SK-N-SH (cell line): Measurements from ENCODE around the gene AOAH. TPM values are rescaled to one million over a fixed set of nuclear protein-coding genes. Genes with fewer than 3 reads are reported as not detected.

Experiments used
- CTCF ChIA-PET: fragments of 300-600, 350-600 bp; formaldehyde crosslinking; extraction: SDS; loops from one replicate; lab custom pipeline; 2021; lab: Yijun Ruan, JAX
- POLR2A ChIA-PET: fragments of 350-600 bp; sonication (Branson Sonifier 250); formaldehyde crosslinking; extraction: SDS; loops from one replicate; lab custom pipeline; 2020; ENCODE audit warnings: antibody characterized with exemption, inconsistent platforms; lab: Yijun Ruan, JAX
- DNase-seq: peaks from one replicate; pipeline ENCODE4 v3.0.0; 2012
- H2AFZ ChIP-seq: fragments of 200-600 bp; sonication (generic); 2 replicates; pipeline ENCODE4 v1.8.1; 2016; ENCODE audit warnings: antibody characterized with exemption, mild to moderate bottlenecking, low read depth
- H3F3A ChIP-seq: fragments of 200-600 bp; sonication (generic); replicated peaks from 2 replicates; pipeline ENCODE3; 2016; ENCODE audit warnings: antibody characterized with exemption, mild to moderate bottlenecking; ENCODE audit not compliant: insufficient read depth
- H3K27ac ChIP-seq, 2 experiments: fragments of 200-500 bp in 1 of 2; fragments of 200-600 bp in 1 of 2; sonication (Bioruptor generic) in 1 of 2; sonication (generic), shearing (Covaris generic) in 1 of 2; 2 replicates each; pipeline versions ENCODE4 v1.5.1 to v1.6.1; 2014 to 2016; ENCODE audit warnings: low read depth in 2 of 2, inconsistent platforms in 1 of 2, low read length in 1 of 2, mild to moderate bottlenecking in 1 of 2, mixed read lengths in 1 of 2
- H3K27me3 ChIP-seq: fragments of 200-600 bp; sonication (generic), shearing (Covaris generic); 2 replicates; pipeline ENCODE4 v1.6.1; 2016; ENCODE audit warnings: mixed run types; ENCODE audit not compliant: insufficient read depth
- H3K36me3 ChIP-seq, 2 experiments: fragments of 200-500 bp in 1 of 2; fragments of 200-600 bp in 1 of 2; sonication (Bioruptor generic) in 1 of 2; sonication (generic) in 1 of 2; replicated peaks in 1 of 2; 2 replicates each; pipeline versions ENCODE3 to v1.5.1; 2014 to 2016; ENCODE audit warnings: low read length in 1 of 2, mild to moderate bottlenecking in 1 of 2; ENCODE audit not compliant: insufficient read depth in 2 of 2, control insufficient read depth in 1 of 2
- H3K4me1 ChIP-seq, 2 experiments: fragments of 200-500 bp in 1 of 2; fragments of 200-600 bp in 1 of 2; sonication (Bioruptor generic) in 1 of 2; sonication (generic), shearing (Covaris generic) in 1 of 2; 2 replicates each; pipeline versions ENCODE4 v1.5.1 to v1.6.1; 2014 to 2016; ENCODE audit warnings: low read depth in 1 of 2, low read length in 1 of 2, mixed run types in 1 of 2; ENCODE audit not compliant: insufficient read depth in 2 of 2, control insufficient read depth in 1 of 2
- H3K4me2 ChIP-seq: fragments of 200-600 bp; sonication (generic), shearing (Covaris generic); 2 replicates; pipeline ENCODE4 v1.6.1; 2017; ENCODE audit warnings: mixed run types
- H3K4me3 ChIP-seq, 2 experiments: fragments of 200-500 bp in 1 of 2; fragments of 200-600 bp in 1 of 2; sonication (Bioruptor generic) in 1 of 2; sonication (generic), shearing (Covaris generic) in 1 of 2; 2 replicates each; pipeline versions ENCODE4 v1.5.1 to v1.8.1; 2014 to 2016; ENCODE audit warnings: low read depth in 2 of 2, inconsistent platforms in 1 of 2, low read length in 1 of 2, mild to moderate bottlenecking in 1 of 2, mixed read lengths in 1 of 2, moderate library complexity in 1 of 2
- H3K79me2 ChIP-seq: fragments of 200-600 bp; sonication (generic); 2 replicates; pipeline ENCODE4 v1.8.1; 2017; ENCODE audit warnings: mild to moderate bottlenecking; ENCODE audit not compliant: insufficient read depth
- H3K9ac ChIP-seq: fragments of 200-600 bp; sonication (generic); 2 replicates; pipeline ENCODE4 v1.6.1; 2017; ENCODE audit warnings: mixed run types
- H3K9me2 ChIP-seq: fragments of 200-600 bp; sonication (generic); 2 replicates; pipeline ENCODE4 v1.6.1; 2017; ENCODE audit warnings: mixed run types
- H3K9me3 ChIP-seq: fragments of 200-600 bp; sonication (generic); 2 replicates; pipeline ENCODE4 v1.6.1; 2017; ENCODE audit warnings: mixed run types, mild to moderate bottlenecking, moderate library complexity
- H4K20me1 ChIP-seq: fragments of 200-600 bp; sonication (generic); 2 replicates; pipeline ENCODE4 v1.6.1; 2017; ENCODE audit warnings: mild to moderate bottlenecking, mixed run types; ENCODE audit not compliant: insufficient read depth
- CHD2 ChIP-seq: fragments of 150-350 bp; IDR thresholded peaks from 2 replicates; pipeline ENCODE4 v1.6.1; 2018; ENCODE audit warnings: low read length; ENCODE audit not compliant: partially characterized antibody
- CTCF ChIP-seq: fragments of 200-600 bp; sonication (generic); IDR thresholded peaks from 2 replicates; pipeline ENCODE4 v1.6.1; 2017; ENCODE audit warnings: antibody characterized with exemption, mild to moderate bottlenecking, moderate library complexity
- ELF1 ChIP-seq: IDR thresholded peaks from 2 replicates; pipeline ENCODE4 v1.4.0; 2012
- EP300 ChIP-seq, 2 experiments: IDR thresholded peaks; 2 replicates each; pipeline versions ENCODE4 v1.4.0 to v1.6.1; 2012; ENCODE audit warnings: borderline replicate concordance in 1 of 2, low read depth in 1 of 2, low read length in 1 of 2
- EZH2phosphoT487 ChIP-seq: fragments of 200-600 bp; sonication (generic); IDR thresholded peaks from 2 replicates; pipeline ENCODE4 v1.6.1; 2017; ENCODE audit warnings: low read depth, mixed run types, mild to moderate bottlenecking, antibody characterized with exemption, moderate library complexity, borderline replicate concordance
- FOSL2 ChIP-seq: IDR thresholded peaks from 2 replicates; pipeline ENCODE4 v1.4.0; 2012; ENCODE audit warnings: low read depth, mild to moderate bottlenecking, moderate library complexity, borderline replicate concordance
- FOXM1 ChIP-seq: IDR thresholded peaks from 2 replicates; pipeline ENCODE4 v1.4.0; 2012; ENCODE audit warnings: low read depth, mild to moderate bottlenecking
- GABPA ChIP-seq: IDR thresholded peaks from 2 replicates; pipeline ENCODE4 v1.4.0; 2012; ENCODE audit warnings: low read depth, mild to moderate bottlenecking
- MXI1 ChIP-seq: IDR thresholded peaks from 2 replicates; pipeline ENCODE4 v1.6.1; 2012; ENCODE audit warnings: mild to moderate bottlenecking, low read depth, low read length, improper control_type of control experiment
- NFIC ChIP-seq: IDR thresholded peaks from 2 replicates; pipeline ENCODE4 v1.4.0; 2012; ENCODE audit warnings: borderline replicate concordance
- NRF1 ChIP-seq: IDR thresholded peaks from 2 replicates; pipeline ENCODE4 v1.6.1; 2012; ENCODE audit warnings: low read depth, mild to moderate bottlenecking, low read length
- PBX3 ChIP-seq: IDR thresholded peaks from 2 replicates; pipeline ENCODE4; 2012
- POLR2AphosphoS5 ChIP-seq: IDR thresholded peaks from 2 replicates; pipeline ENCODE4 v1.6.1; 2012; ENCODE audit warnings: low read depth, low read length
- USF1 ChIP-seq: IDR thresholded peaks from 2 replicates; pipeline ENCODE4 v1.4.0; 2012; ENCODE audit warnings: low read depth, borderline replicate concordance
- USF2 ChIP-seq: fragments of 150-350 bp; IDR thresholded peaks from 2 replicates; pipeline ENCODE4 v1.6.1; 2017; ENCODE audit warnings: antibody characterized with exemption, low read length, low read depth, borderline replicate concordance
- WGBS: methylation state at CpG from one replicate; pipeline ENCODE4 v1.1.6; 2017; ENCODE audit warnings: low lambda C conversion rate; 5-methylcytosine and 5-hydroxymethylcytosine counted together
- polyA plus RNA-seq, 3 experiments: library from polyadenylated mRNA; depleted of rRNA; stranded (reverse); fragments of >200 nt; gene quantifications; 2 replicates each; pipeline ENCODE4 v1.2.3, GENCODE V29; 2012

AOAH gene
- polyA plus RNA-seq, 1 of the 3 experiments (the other 2 are of a cell fraction), result not detected

GRCh38 chr7:36741866-36742265 is 17.6 kb upstream of the AOAH start:
- no peaks in the 10 kb centered on the region for H3K36me3 ChIP-seq
- no peak overlapping the region for H3K4me2 ChIP-seq
- WGBS, result 57% methylated on average over 3 of the region's 3 CpGs
- H3K27ac ChIP-seq, result no peak overlapping the region
- H3K9me3 ChIP-seq, result no peaks in the 10 kb centered on the region
- H3K4me3 ChIP-seq, result no peak overlapping the region
- no peak for DNase-seq
- no peaks in the 10 kb centered on the region for H4K20me1 ChIP-seq
- H3K4me1 ChIP-seq, result no peaks in the 10 kb centered on the region; a peak in 1 of 4 replicates
- no peaks in the 10 kb centered on the region for H3K27me3 ChIP-seq
- TF ChIP-seq FOXM1, result no peak
- ChIA-PET CTCF (no interaction called here), POLR2A (no interaction called here)
- H3F3A ChIP-seq, result no peaks in the 10 kb centered on the region
- H3K9me2 ChIP-seq, result no peaks in the 10 kb centered on the region
- H3K79me2 ChIP-seq, result no peaks in the 10 kb centered on the region
- H2AFZ ChIP-seq, result no peak overlapping the region
- no peak overlapping the region for H3K9ac ChIP-seq

GRCh38 chr7:36739351-36739750 is 15.1 kb upstream of the AOAH start:
- H4K20me1 ChIP-seq, result no peaks in the 10 kb centered on the region
- no peaks in the 10 kb centered on the region for H3K79me2 ChIP-seq
- 29% methylated on average over 3 of the region's 3 CpGs for WGBS
- H3F3A ChIP-seq, result no peaks in the 10 kb centered on the region
- TF ChIP-seq CTCF (no peak), USF1 (no peak), CHD2 (no peak), POLR2AphosphoS5 (no peak), NFIC (no peak), MXI1 (no peak), GABPA (no peak), PBX3 (no peak), EZH2phosphoT487 (no peak), FOSL2 (no peak), EP300 (IDR thresholded peaks at IDR 0.05; ENCODE audit: borderline replicate concordance in 1 of 2, low read depth in 1 of 2, low read length in 1 of 2) (no peak), ELF1 (no peak), USF2 (no peak), NRF1 (no peak)
- no peak overlapping the region for H3K27ac ChIP-seq
- ChIA-PET CTCF (interaction anchor here (1.7 kb wide), 1 partner anchor 68 kb away, joined by 4 read pairs; no protein-coding TSS in a partner anchor), POLR2A (no interaction called here)
- no peak overlapping the region for H3K9ac ChIP-seq
- no peaks in the 10 kb centered on the region for H3K36me3 ChIP-seq
- H2AFZ ChIP-seq, result no peak overlapping the region
- H3K4me3 ChIP-seq, result no peak overlapping the region
- H3K9me2 ChIP-seq, result no peaks in the 10 kb centered on the region
- H3K4me1 ChIP-seq, result no peaks in the 10 kb centered on the region; a peak in 1 of 4 replicates
- H3K9me3 ChIP-seq, result no peaks in the 10 kb centered on the region
- H3K27me3 ChIP-seq, result no peaks in the 10 kb centered on the region
- DNase-seq, result no peak
- no peak overlapping the region for H3K4me2 ChIP-seq
